Activated B cell treated with CpG ODN at 0.5 μM for 24 hours (primary cell): ENCODE measurements around the gene ADSS2. TPM values are rescaled to one million over a fixed set of nuclear protein-coding genes. Genes with fewer than 3 reads are reported as not detected.

Experiments
- ATAC-seq: fragments of 200-7000 bp; cut with Tn5 transposase; one replicate; pipeline ENCODE4 v1.10.0; 2021; ENCODE audit warnings: low read depth, mild to moderate bottlenecking, moderate library complexity
- CTCF ChIA-PET: fragments of 350-600 bp; sonication (Branson Sonifier 250); formaldehyde crosslinking; loops from one replicate; lab custom pipeline; 2021; ENCODE audit warnings: antibody characterized with exemption; lab: Charles Lee
- POLR2A ChIA-PET: fragments of 350-600 bp; sonication (Branson Sonifier 250); formaldehyde crosslinking; loops from one replicate; lab custom pipeline; 2021; ENCODE audit warnings: antibody characterized with exemption; lab: Charles Lee
- DNase-seq: peaks from one replicate; pipeline ENCODE4 v3.0.0; 2022
- H3K27ac Mint-ChIP-seq: one replicate; pipeline ENCODE4 v1.8.0; 2020; ENCODE audit warnings: mixed read lengths
- H3K27me3 Mint-ChIP-seq: one replicate; pipeline ENCODE4 v1.8.0; 2021; ENCODE audit warnings: mixed read lengths
- H3K36me3 Mint-ChIP-seq: one replicate; pipeline ENCODE4 v1.8.0; 2021; ENCODE audit warnings: low read depth, mixed read lengths
- H3K4me1 Mint-ChIP-seq: one replicate; pipeline ENCODE4 v1.8.0; 2021; ENCODE audit warnings: mixed read lengths
- H3K4me3 Mint-ChIP-seq: one replicate; pipeline ENCODE4 v1.8.0; 2020; ENCODE audit warnings: mild to moderate bottlenecking, mixed read lengths
- H3K9me3 Mint-ChIP-seq: one replicate; pipeline ENCODE4 v1.8.0; 2020; ENCODE audit warnings: mixed read lengths
- CTCF ChIP-seq: fragments of 200-600 bp; IDR thresholded peaks from one replicate; pipeline ENCODE4 v1.8.0; 2022; ENCODE audit warnings: antibody characterized with exemption, mild to moderate bottlenecking
- intact Hi-C: fragments of 100-400 bp; cut with micrococcal nuclease; formaldehyde crosslinking; loops from one replicate; pipeline ENCODE4 v1.15.1; 2024
- total RNA-seq: library from RNA; stranded (reverse); gene quantifications from 2 replicates; pipeline ENCODE4 v1.2.3, GENCODE V29; 2022

Gene ADSS2
- total RNA-seq, 1 donor from 2014 or later: 42.2 TPM

- intact Hi-C loops: loop anchor here (10.0 kb wide), 1 partner anchor 76 kb away; no protein-coding TSS in a partner anchor
- Mint-ChIP-seq H3K4me1 (peaks cover 5% of the 10 kb centered on the region), H3K9me3 (peaks cover 15% of the 10 kb centered on the region), H3K4me3 (no peak overlapping the region), H3K27ac (no peak overlapping the region), H3K36me3 (peaks cover 44% of the 10 kb centered on the region), H3K27me3 (no peaks in the 10 kb centered on the region)
- ChIA-PET CTCF (no interaction called here), POLR2A (no interaction called here)
- DNase-seq (no peak), ATAC-seq (no peak)
- TF ChIP-seq CTCF: no peak
Observed at GRCh38 chr1:244400974-244401373, 50.7 kb downstream of the ADSS2 start.

- peaks cover 8% of the 10 kb centered on the region for H3K9me3 Mint-ChIP-seq
- H3K27me3 Mint-ChIP-seq: no peaks in the 10 kb centered on the region
- H3K27ac Mint-ChIP-seq: no peak overlapping the region
- ATAC-seq: no peak
- intact Hi-C loops: no loop called here
- peaks cover 12% of the 10 kb centered on the region for H3K36me3 Mint-ChIP-seq
- peaks cover 5% of the 10 kb centered on the region for H3K4me1 Mint-ChIP-seq
- TF ChIP-seq CTCF: no peak
- POLR2A ChIA-PET: no interaction called here
- CTCF ChIA-PET: no interaction called here
- no peak for DNase-seq
- H3K4me3 Mint-ChIP-seq: no peak overlapping the region
Observed at GRCh38 chr1:244397131-244397530, 54.6 kb downstream of the ADSS2 start.

GRCh38 chr1:244395965-244396364 is 55.7 kb downstream of the ADSS2 start:
- POLR2A ChIA-PET: interaction anchor here (0.7 kb wide), 1 partner anchor 33 kb away, joined by 3 read pairs; no protein-coding TSS in a partner anchor

GRCh38 chr1:244394826-244395765 is 56.6 kb downstream of the ADSS2 start:
- DNase-seq: no peak
- intact Hi-C loops: no loop called here
- peaks cover 5% of the 10 kb centered on the region for H3K4me1 Mint-ChIP-seq
- ChIA-PET CTCF (no interaction called here), POLR2A (no interaction called here)
- H3K36me3 Mint-ChIP-seq: no peaks in the 10 kb centered on the region
- no peak overlapping the region for H3K4me3 Mint-ChIP-seq
- no peak overlapping the region for H3K27ac Mint-ChIP-seq
- no peaks in the 10 kb centered on the region for H3K27me3 Mint-ChIP-seq
- no peak for ATAC-seq
- H3K9me3 Mint-ChIP-seq: no peaks in the 10 kb centered on the region
- TF ChIP-seq CTCF: no peak

More at GRCh38 chr1:244395965-244396364, 55.7 kb downstream of the ADSS2 start:
- no peaks in the 10 kb centered on the region for H3K36me3 Mint-ChIP-seq
- CTCF ChIA-PET: no interaction called here
- intact Hi-C loops: no loop called here
- no peak for DNase-seq
- peaks cover 2% of the 10 kb centered on the region for H3K9me3 Mint-ChIP-seq
- H3K27ac Mint-ChIP-seq: no peak overlapping the region
- no peak for ATAC-seq
- peaks cover 5% of the 10 kb centered on the region for H3K4me1 Mint-ChIP-seq
- H3K4me3 Mint-ChIP-seq: no peak overlapping the region
- no peak for TF ChIP-seq CTCF
- H3K27me3 Mint-ChIP-seq: no peaks in the 10 kb centered on the region

GRCh38 chr1:244394346-244394745 is 57.4 kb downstream of the ADSS2 start:
- H3K4me1 Mint-ChIP-seq: peaks cover 5% of the 10 kb centered on the region
- no peak for TF ChIP-seq CTCF
- DNase-seq (no peak), ATAC-seq (no peak)
- H3K27me3 Mint-ChIP-seq: no peaks in the 10 kb centered on the region
- no peak overlapping the region for H3K4me3 Mint-ChIP-seq
- ChIA-PET POLR2A (no interaction called here), CTCF (no interaction called here)
- no peaks in the 10 kb centered on the region for H3K36me3 Mint-ChIP-seq
- no peaks in the 10 kb centered on the region for H3K9me3 Mint-ChIP-seq
- no peak overlapping the region for H3K27ac Mint-ChIP-seq
- intact Hi-C loops: no loop called here
